K562 (cell line): ENCODE results near the gene WNK1. TPM values are rescaled to one million over a fixed set of nuclear protein-coding genes. Genes with fewer than 3 reads are reported as not detected.

ENCODE experiments used
- ATAC-seq: fragments of 200-7000 bp; cut with Tn5 transposase; 3 replicates; pipeline ENCODE4 v1.9.1; 2020; ENCODE audit warnings: moderate library complexity
- BruUV-seq: library from RNA; stranded (reverse); fragments of 400-500 nt; replicated peaks from 2 replicates; lab custom pipeline; 2021; lab: Mats Ljungman, UMichigan
- CTCF ChIA-PET: fragments of 300-600 bp; formaldehyde crosslinking; extraction: SDS; loops from one replicate; lab custom pipeline; 2021; ENCODE audit warnings: low intra/inter-chr PET ratio; lab: Yijun Ruan, JAX
- POLR2A ChIA-PET: fragments of 300-600, 350-650 bp; sonication (Branson Sonifier 250); formaldehyde crosslinking; extraction: SDS; loops from one replicate; lab custom pipeline; 2021; ENCODE audit warnings: antibody characterized with exemption, inconsistent platforms; lab: Yijun Ruan, JAX
- DNase-seq, 4 experiments: peaks; one replicate each; pipeline versions ENCODE4 v3.0.0 to v3.0.0-alpha.2; 2011 to 2018; ENCODE audit warnings: low spot score in 3 of 4, mixed read lengths in 3 of 4; ENCODE audit errors: extremely low read depth in 1 of 4
- FAIRE-seq: peaks from 2 replicates; lab custom pipeline; 2011; peaks lifted over from hg19 to GRCh38; lab: Jason Lieb, UNC
- H2AFZ ChIP-seq: 2 replicates; pipeline ENCODE4 v1.6.0; 2011; ENCODE audit warnings: low read depth, low read length, control low read depth, inconsistent platforms
- H3K27ac ChIP-seq: fragments of 200-600 bp; 3 replicates; pipeline ENCODE4 v1.8.0; 2011; ENCODE audit warnings: low read depth, mild to moderate bottlenecking, control low read depth, inconsistent platforms, low read length, moderate library complexity, mixed read lengths; ENCODE audit errors: extremely low read depth
- H3K27me3 ChIP-seq, 2 experiments: fragments of 300-600 bp in 1 of 2; 2 replicates in 1 of 2; 3 replicates in 1 of 2; pipeline versions ENCODE4 v1.6.0 to v1.8.0; 2011; ENCODE audit warnings: inconsistent platforms in 2 of 2, low read length in 2 of 2, mild to moderate bottlenecking in 1 of 2, mixed read lengths in 1 of 2, moderate library complexity in 1 of 2; ENCODE audit not compliant: control insufficient read depth in 2 of 2, insufficient read depth in 2 of 2
- H3K36me3 ChIP-seq: fragments of 300-600 bp; 3 replicates; pipeline ENCODE4 v1.8.0; 2011; ENCODE audit warnings: mild to moderate bottlenecking, low read length, inconsistent platforms; ENCODE audit not compliant: control insufficient read depth, insufficient read depth
- H3K4me1 ChIP-seq, 2 experiments: fragments of 200-600 bp in 1 of 2; replicated peaks in 1 of 2; 2 replicates in 1 of 2; 3 replicates in 1 of 2; pipeline versions ENCODE4 v1.5.1 to v1.8.0; 2011; ENCODE audit warnings: inconsistent platforms in 2 of 2, low read length in 2 of 2, mild to moderate bottlenecking in 1 of 2, mixed read lengths in 1 of 2, moderate library complexity in 1 of 2; ENCODE audit not compliant: control insufficient read depth in 2 of 2, insufficient read depth in 2 of 2
- H3K4me2 ChIP-seq: 2 replicates; pipeline ENCODE4 v1.6.1; 2011; ENCODE audit warnings: low read length, control low read depth, inconsistent platforms, mixed read lengths; ENCODE audit not compliant: insufficient read depth
- H3K4me3 ChIP-seq: fragments of 200-600 bp; sonication (generic), shearing (Covaris generic); 2 replicates; pipeline ENCODE4 v1.5.1; 2016; ENCODE audit warnings: control low read depth, inconsistent platforms
- H3K79me2 ChIP-seq: fragments of 200-600 bp; 3 replicates; pipeline ENCODE4 v1.8.0; 2011; ENCODE audit warnings: low read length, inconsistent platforms; ENCODE audit not compliant: control insufficient read depth, insufficient read depth
- H3K9ac ChIP-seq, 2 experiments: 2 replicates each; pipeline versions ENCODE4 v1.6.0 to v1.6.1; 2011; ENCODE audit warnings: low read depth in 2 of 2, low read length in 2 of 2, control low read depth in 1 of 2, inconsistent platforms in 1 of 2, mild to moderate bottlenecking in 1 of 2, mixed read lengths in 1 of 2; ENCODE audit not compliant: insufficient read depth in 1 of 2
- H3K9me1 ChIP-seq: one replicate; pipeline ENCODE4 v1.6.0; 2011; ENCODE audit warnings: inconsistent platforms, mild to moderate bottlenecking, low read length, moderate library complexity; ENCODE audit not compliant: control insufficient read depth, insufficient read depth
- H3K9me3 ChIP-seq: replicated peaks from 2 replicates; pipeline ENCODE4 v1.5.1; 2011; ENCODE audit warnings: low read depth, low read length, inconsistent platforms; ENCODE audit not compliant: control insufficient read depth, insufficient read depth
- H4K20me1 ChIP-seq: replicated peaks from 2 replicates; pipeline ENCODE4 v1.6.1; 2011; ENCODE audit warnings: low read length, inconsistent platforms, mixed read lengths; ENCODE audit not compliant: control insufficient read depth, insufficient read depth
- ARID2 ChIP-seq: fragments of 450-650 bp; IDR thresholded peaks from 2 replicates; pipeline ENCODE4 v1.6.1; 2017; ENCODE audit warnings: antibody characterized with exemption, mild to moderate bottlenecking
- CEBPB ChIP-seq: fragments of 450-650 bp; IDR thresholded peaks from 2 replicates; pipeline ENCODE4 v1.6.1; 2016; ENCODE audit warnings: missing genetic modification characterization, missing compliant biosample characterization
- DACH1 ChIP-seq: fragments of 450-650 bp; IDR thresholded peaks from 2 replicates; pipeline ENCODE4 v1.6.1; 2018; ENCODE audit not compliant: partially characterized antibody
- DIDO1 ChIP-seq: fragments of 450-650 bp; IDR thresholded peaks from 2 replicates; pipeline ENCODE4 v1.6.1; 2016; ENCODE audit warnings: low read depth, missing biosample characterization, missing genetic modification characterization
- KDM4B ChIP-seq, 2 experiments: fragments of 450-650 bp in 1 of 2; sonication (generic) in 1 of 2; IDR thresholded peaks; 2 replicates each; pipeline ENCODE4 v1.6.1; 2016 to 2017; ENCODE audit warnings: borderline replicate concordance in 2 of 2, antibody characterized with exemption in 1 of 2, low read depth in 1 of 2, mild to moderate bottlenecking in 1 of 2
- KHSRP ChIP-seq: fragments of 450-650 bp; IDR thresholded peaks from 2 replicates; pipeline ENCODE4 v1.6.1; 2017
- MEIS2 ChIP-seq: fragments of 450-650 bp; IDR thresholded peaks from 2 replicates; pipeline ENCODE4 v1.6.1; 2014; ENCODE audit warnings: mild to moderate bottlenecking; ENCODE audit not compliant: partially characterized antibody
- RAD21 ChIP-seq, 2 experiments: fragments of 250-450 bp in 1 of 2; fragments of 450-650 bp in 1 of 2; sonication (Bioruptor Pico) in 1 of 2; formaldehyde crosslinking in 1 of 2; IDR thresholded peaks in 1 of 2; conservative IDR thresholded peaks in 1 of 2; 2 replicates each; pipeline versions ENCODE4 v1.4.0 to v1.8.0; 2020 to 2022; ENCODE audit warnings: mild to moderate bottlenecking in 2 of 2, moderate library complexity in 1 of 2
- RCOR1 ChIP-seq, 2 experiments: IDR thresholded peaks; 2 replicates each; pipeline ENCODE4 v1.6.1; 2012; ENCODE audit warnings: low read depth in 2 of 2, low read length in 2 of 2, borderline replicate concordance in 1 of 2, improper control_type of control experiment in 1 of 2
- SP1 ChIP-seq: sonication (generic); formaldehyde crosslinking; IDR thresholded peaks from 2 replicates; pipeline ENCODE4 v1.8.1; 2022; ENCODE audit warnings: mild to moderate bottlenecking, missing genetic modification reagents
- SPI1 ChIP-seq: IDR thresholded peaks from 2 replicates; pipeline ENCODE4 v1.6.1; 2011; ENCODE audit warnings: low read depth, low read length, control low read depth, borderline replicate concordance
- whole genome bisulfite sequencing: fragments of 100-300 bp; shearing (Covaris generic); methylation state at CpG from one replicate; pipeline ENCODE4 v1.1.6; 2016; ENCODE audit warnings: low coverage, mixed read lengths; ENCODE audit not compliant: insufficient coverage; ENCODE audit errors: missing lambda C conversion rate; 5-methylcytosine and 5-hydroxymethylcytosine counted together
- in situ Hi-C: fragments of 300-500 bp; cut with MboI; formaldehyde crosslinking; loops from 4 replicates; pipeline ENCODE4 v1.15.0; 2018; ENCODE audit warnings: inconsistent platforms, mixed read lengths
- intact Hi-C: fragments of 100-400 bp; cut with micrococcal nuclease; formaldehyde crosslinking; loops from 2 replicates; pipeline ENCODE4 v1.14.2; 2022
- polyA plus RNA-seq, 8 experiments: library from polyadenylated mRNA; depleted of rRNA in 4 of 8; stranded (reverse) in 5 of 8; unstranded in 3 of 8; fragments of >200 nt; fragmentation: Nextera tagmentation in 2 of 8; fragmentation: Illumina TruSeq in 1 of 8; extraction: Ambion mirVana in 2 of 8; extraction: Trizol in 1 of 8; gene quantifications; 2 replicates each; pipeline versions ENCODE4 v1.2.1 to v1.2.3, GENCODE V29; 2011 to 2014; ENCODE audit warnings: inconsistent platforms in 1 of 8, missing spikeins in 1 of 8
- total RNA-seq, 7 experiments: library from RNA; depleted of rRNA in 6 of 7; stranded (reverse); fragments of >200 nt in 6 of 7; fragmentation: Illumina TruSeq in 2 of 7; extraction: Trizol in 2 of 7; gene quantifications; 2 replicates each; pipeline versions ENCODE4 v1.2.1 to v1.2.3, GENCODE V29; 2011 to 2021; ENCODE audit warnings: low replicate concordance in 1 of 7
- TF ChIP-seq, protein P1 (sequence below): sonication (generic); formaldehyde crosslinking; IDR thresholded peaks from 2 replicates; pipeline ENCODE4 v1.8.0; 2022; ENCODE audit warnings: mild to moderate bottlenecking, missing genetic modification reagents
- TF ChIP-seq, protein P2 (sequence below): fragments of 450-650 bp; IDR thresholded peaks from 2 replicates; pipeline ENCODE4 v1.6.1; 2016; ENCODE audit warnings: borderline replicate concordance

WNK1 gene
- total and polyA plus RNA-seq, 9 of the 15 experiments (the other 6 are each of a cell fraction or from before 2014, with no cell fraction given), result 4.3 to 73.9 (median 31.0) TPM

DNA sequence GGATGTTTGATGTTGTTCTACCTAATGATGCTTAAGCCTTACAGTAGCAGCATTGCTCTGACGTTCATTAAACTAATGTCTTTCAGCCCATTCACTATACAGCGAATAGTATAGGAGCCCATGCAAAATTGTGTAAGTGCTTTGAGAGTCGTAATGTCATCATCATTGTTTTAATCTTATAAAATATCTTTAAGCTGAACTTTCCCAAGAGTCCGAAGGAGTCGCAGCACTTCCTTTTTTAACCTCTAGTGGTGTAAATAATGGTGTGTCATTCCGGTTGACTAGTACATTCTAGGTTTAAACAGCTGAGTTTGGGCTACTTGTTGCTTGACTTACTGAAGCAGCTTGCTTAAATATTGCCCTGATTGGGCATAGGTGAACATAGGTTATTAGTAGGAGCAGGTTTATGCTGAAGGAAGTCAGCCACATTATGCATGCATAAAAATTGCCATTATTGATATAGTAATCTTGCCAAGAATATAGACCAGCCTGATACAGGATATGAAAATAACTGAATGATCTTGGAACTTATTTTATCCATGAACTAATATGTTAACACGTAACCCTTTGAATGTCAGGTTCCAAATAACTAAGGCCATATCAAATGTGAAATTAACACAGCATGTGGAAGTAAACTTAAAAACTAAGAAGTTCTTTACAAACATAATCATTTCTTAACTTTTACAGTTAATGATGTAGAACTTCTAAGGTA is 2.6 kb downstream of the WNK1 start:
- DNase-seq (peak; percentile 15 to 63 (median 40)), ATAC-seq (peak; percentile 32), FAIRE-seq (peak; percentile 80)
- no peaks in the 10 kb centered on the region for H3K27me3 ChIP-seq
- BruUV-seq, result no TSS peak
- peak overlapping the region in 1 of 2 experiments; percentile 71; a peak in 2 of 4 replicates for H3K9ac ChIP-seq
- POLR2A ChIA-PET, result interaction anchor here (0.7 to 2.7 kb wide), 10 partner anchors 10 to 185 kb away, joined by 3 to 10 read pairs (median 3); no protein-coding TSS in a partner anchor
- H3K36me3 ChIP-seq, result peaks cover 7% of the 10 kb centered on the region; the same call in 1 of the 3 replicates
- peak overlapping the region; percentile 86 for H3K4me2 ChIP-seq
- H4K20me1 ChIP-seq, result peaks cover 19% of the 10 kb centered on the region
- peak overlapping the region; percentile 61 for H3K4me3 ChIP-seq
- peaks cover 84% of the 10 kb centered on the region for H3K79me2 ChIP-seq
- no peaks in the 10 kb centered on the region for H3K9me1 ChIP-seq
- peak overlapping the region; percentile 79; the same call in 1 of the 3 replicates for H3K27ac ChIP-seq
- H3K4me1 ChIP-seq, result peaks cover 4 to 28% of the 10 kb centered on the region in 2 experiments; a peak in 4 of 5 replicates
- intact Hi-C loops, result loop anchor here (5.0 kb wide), 1 partner anchor 57 kb away; no protein-coding TSS in a partner anchor
- H3K9me3 ChIP-seq, result no peaks in the 10 kb centered on the region
- in situ Hi-C loops, result loop anchor here (5.0 kb wide), 1 partner anchor 183 kb away; no protein-coding TSS in a partner anchor
- no peak overlapping the region for H2AFZ ChIP-seq
- CTCF ChIA-PET, result interaction anchor here (0.9 kb wide), 1 partner anchor 178 kb away, joined by 4 read pairs; no protein-coding TSS in a partner anchor
- WGBS, result 0% methylated on average over 7 of the region's 7 CpGs
- TF ChIP-seq ARID2 (no peak), DACH1 (peak; percentile 41), RAD21 (CRISPR knock-in tag; conservative IDR thresholded peaks at IDR 0.05 in 1 of 2, IDR thresholded peaks at IDR 0.05 in 1 of 2) (peak in 1 of 2 experiments; percentile 33; a peak in 1 of 4 replicates), DIDO1 (tag) (no peak), SP1 (CRISPR knock-in tag) (no peak), RCOR1 (IDR thresholded peaks at IDR 0.05; ENCODE audit: borderline replicate concordance in 1 of 2, low read depth in 2 of 2, low read length in 2 of 2) (no peak), MEIS2 (peak; percentile 74), KHSRP (no peak), SPI1 (peak; percentile 96), KDM4B (IDR thresholded peaks at IDR 0.05; ENCODE audit: borderline replicate concordance in 2 of 2, low read depth in 1 of 2) (no peak), CEBPB (tag) (peak; percentile 78)
- TF ChIP-seq, protein P1, sequence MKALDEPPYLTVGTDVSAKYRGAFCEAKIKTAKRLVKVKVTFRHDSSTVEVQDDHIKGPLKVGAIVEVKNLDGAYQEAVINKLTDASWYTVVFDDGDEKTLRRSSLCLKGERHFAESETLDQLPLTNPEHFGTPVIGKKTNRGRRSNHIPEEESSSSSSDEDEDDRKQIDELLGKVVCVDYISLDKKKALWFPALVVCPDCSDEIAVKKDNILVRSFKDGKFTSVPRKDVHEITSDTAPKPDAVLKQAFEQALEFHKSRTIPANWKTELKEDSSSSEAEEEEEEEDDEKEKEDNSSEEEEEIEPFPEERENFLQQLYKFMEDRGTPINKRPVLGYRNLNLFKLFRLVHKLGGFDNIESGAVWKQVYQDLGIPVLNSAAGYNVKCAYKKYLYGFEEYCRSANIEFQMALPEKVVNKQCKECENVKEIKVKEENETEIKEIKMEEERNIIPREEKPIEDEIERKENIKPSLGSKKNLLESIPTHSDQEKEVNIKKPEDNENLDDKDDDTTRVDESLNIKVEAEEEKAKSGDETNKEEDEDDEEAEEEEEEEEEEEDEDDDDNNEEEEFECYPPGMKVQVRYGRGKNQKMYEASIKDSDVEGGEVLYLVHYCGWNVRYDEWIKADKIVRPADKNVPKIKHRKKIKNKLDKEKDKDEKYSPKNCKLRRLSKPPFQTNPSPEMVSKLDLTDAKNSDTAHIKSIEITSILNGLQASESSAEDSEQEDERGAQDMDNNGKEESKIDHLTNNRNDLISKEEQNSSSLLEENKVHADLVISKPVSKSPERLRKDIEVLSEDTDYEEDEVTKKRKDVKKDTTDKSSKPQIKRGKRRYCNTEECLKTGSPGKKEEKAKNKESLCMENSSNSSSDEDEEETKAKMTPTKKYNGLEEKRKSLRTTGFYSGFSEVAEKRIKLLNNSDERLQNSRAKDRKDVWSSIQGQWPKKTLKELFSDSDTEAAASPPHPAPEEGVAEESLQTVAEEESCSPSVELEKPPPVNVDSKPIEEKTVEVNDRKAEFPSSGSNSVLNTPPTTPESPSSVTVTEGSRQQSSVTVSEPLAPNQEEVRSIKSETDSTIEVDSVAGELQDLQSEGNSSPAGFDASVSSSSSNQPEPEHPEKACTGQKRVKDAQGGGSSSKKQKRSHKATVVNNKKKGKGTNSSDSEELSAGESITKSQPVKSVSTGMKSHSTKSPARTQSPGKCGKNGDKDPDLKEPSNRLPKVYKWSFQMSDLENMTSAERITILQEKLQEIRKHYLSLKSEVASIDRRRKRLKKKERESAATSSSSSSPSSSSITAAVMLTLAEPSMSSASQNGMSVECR (CRISPR knock-in tag), result 0 out of 2 replicates have a peak, but pooled peaks have one; percentile 32
- TF ChIP-seq, protein P2, sequence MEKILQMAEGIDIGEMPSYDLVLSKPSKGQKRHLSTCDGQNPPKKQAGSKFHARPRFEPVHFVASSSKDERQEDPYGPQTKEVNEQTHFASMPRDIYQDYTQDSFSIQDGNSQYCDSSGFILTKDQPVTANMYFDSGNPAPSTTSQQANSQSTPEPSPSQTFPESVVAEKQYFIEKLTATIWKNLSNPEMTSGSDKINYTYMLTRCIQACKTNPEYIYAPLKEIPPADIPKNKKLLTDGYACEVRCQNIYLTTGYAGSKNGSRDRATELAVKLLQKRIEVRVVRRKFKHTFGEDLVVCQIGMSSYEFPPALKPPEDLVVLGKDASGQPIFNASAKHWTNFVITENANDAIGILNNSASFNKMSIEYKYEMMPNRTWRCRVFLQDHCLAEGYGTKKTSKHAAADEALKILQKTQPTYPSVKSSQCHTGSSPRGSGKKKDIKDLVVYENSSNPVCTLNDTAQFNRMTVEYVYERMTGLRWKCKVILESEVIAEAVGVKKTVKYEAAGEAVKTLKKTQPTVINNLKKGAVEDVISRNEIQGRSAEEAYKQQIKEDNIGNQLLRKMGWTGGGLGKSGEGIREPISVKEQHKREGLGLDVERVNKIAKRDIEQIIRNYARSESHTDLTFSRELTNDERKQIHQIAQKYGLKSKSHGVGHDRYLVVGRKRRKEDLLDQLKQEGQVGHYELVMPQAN, result peak; percentile 47; the same call in 1 of the 2 replicates
